ENCODE results near the gene DAB1. TPM values are rescaled to one million over a fixed set of nuclear protein-coding genes. Genes with fewer than 3 reads are reported as not detected.

DAB1 gene
- total RNA-seq, 2 experiments from 2014 or later, result 0.54 to 0.72 TPM

DNA sequence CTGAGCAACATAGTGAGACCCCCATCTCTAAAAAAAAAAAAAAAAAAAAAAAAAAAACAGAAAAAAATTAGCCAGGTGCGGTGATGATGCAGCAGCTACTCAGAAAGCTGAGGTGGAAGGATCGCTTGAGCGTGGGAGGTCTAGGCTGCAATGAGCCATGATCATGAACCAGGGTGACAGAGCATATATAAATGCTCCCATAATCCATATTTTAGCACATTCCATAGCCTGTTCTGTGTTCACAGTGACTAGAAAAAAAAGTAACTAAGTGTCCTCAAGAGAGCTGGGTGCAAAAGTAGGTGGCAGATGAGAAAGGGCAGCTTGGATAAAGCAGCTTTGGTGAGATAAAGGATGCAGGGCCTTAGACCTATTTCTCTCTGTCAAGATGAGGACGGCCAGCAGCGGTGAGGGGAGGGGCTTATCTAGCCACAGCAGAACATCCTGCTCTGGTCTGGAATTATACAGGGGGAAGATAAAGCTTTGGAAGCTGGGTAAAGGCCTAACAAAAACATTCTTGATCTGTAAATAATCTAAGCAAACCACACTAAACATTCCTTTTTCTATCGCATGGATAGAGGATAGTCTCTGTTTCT lies 205.3 kb downstream of the DAB1 start:
- Mint-ChIP-seq H3K9me3 (peaks cover 2% of the 10 kb centered on the region), H3K27me3 (no peaks in the 10 kb centered on the region), H3K27ac (no peak overlapping the region), H3K4me3 (no peak overlapping the region), H3K4me1 (no peaks in the 10 kb centered on the region), H3K36me3 (no peaks in the 10 kb centered on the region)
- DNase-seq (no peak), ATAC-seq (ENCODE audit: low read depth) (no peak)
- POLR2A ChIA-PET, result no interaction called here

DNA sequence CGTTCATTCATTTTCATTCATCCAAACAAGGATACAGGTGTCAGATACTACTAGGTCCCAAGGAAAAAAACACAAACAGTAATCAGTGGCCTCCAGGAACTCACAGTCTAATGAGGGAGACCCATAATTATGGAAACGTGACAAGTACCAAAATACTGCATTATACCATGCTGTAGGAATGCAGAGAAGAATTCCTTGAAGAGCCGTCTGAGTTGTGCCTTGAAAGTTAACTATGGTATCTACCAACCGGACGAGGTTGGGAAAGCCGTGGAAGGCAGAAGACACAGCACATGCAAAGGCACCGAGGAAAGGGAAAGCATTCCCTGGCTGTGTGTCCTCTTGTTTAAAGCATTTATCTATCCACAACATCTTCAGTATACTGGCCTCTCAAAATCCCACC lies 206.0 kb downstream of the DAB1 start:
- no peak for ATAC-seq (ENCODE audit: low read depth)
- POLR2A ChIA-PET, result no interaction called here
- no peak overlapping the region for H3K4me3 Mint-ChIP-seq
- no peaks in the 10 kb centered on the region for H3K4me1 Mint-ChIP-seq
- DNase-seq, result no peak
- H3K27me3 Mint-ChIP-seq, result no peaks in the 10 kb centered on the region
- no peaks in the 10 kb centered on the region for H3K36me3 Mint-ChIP-seq
- no peak overlapping the region for H3K27ac Mint-ChIP-seq
- peaks cover 2% of the 10 kb centered on the region for H3K9me3 Mint-ChIP-seq

DNA sequence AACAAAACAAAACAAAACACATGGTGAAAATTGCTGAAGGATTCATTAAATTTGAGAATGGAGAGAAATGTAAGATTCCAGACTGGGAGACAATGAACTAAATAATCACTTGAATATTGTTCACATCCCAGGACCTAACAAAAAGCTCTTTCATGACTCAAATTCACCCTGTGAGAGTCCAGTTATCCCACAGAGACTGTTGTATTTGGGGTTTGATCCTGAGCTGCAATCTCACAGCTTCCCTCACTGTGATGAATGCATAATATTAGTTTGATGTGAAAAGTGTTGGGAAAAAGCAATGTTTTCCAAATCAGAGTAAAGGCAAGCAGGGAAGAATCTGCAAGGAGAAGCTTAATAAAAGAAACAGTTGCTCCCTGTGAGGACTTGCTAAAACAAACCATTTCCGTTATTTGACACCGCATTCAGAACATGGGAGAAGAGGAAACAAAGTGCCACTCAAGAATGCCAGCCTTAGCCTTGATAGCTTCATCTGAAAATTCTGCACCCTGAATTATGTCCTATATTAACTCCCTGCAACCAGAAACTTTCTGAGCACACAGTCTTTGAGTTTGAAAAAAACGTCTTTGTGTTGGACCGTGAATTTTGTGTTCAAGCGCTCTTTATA lies 208.8 kb downstream of the DAB1 start:
- H3K4me3 Mint-ChIP-seq, result no peak overlapping the region
- no peaks in the 10 kb centered on the region for H3K9me3 Mint-ChIP-seq
- H3K27ac Mint-ChIP-seq, result no peak overlapping the region
- no peaks in the 10 kb centered on the region for H3K27me3 Mint-ChIP-seq
- POLR2A ChIA-PET, result no interaction called here
- no peaks in the 10 kb centered on the region for H3K36me3 Mint-ChIP-seq
- ATAC-seq (ENCODE audit: low read depth), result no peak
- no peaks in the 10 kb centered on the region for H3K4me1 Mint-ChIP-seq
- no peak for DNase-seq

DNA sequence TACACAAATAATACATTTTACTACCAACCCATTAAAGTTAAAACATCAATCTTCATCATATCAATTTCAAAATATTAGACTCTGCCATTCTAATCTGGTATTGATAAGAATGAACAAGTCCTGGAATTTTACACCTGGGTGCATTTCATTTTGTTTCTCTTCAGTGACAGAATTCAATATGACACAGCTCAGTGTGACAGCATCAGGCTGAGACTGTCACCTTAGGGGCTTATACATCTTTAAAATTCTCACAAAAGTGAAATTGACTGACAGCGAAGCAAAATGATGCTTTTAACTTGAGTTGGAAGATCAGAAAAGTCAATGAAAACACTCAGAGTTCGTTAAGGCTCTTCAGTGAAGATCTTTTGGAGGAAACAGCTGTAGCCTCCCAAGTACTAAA lies 213.0 kb downstream of the DAB1 start:
- Mint-ChIP-seq H3K36me3 (no peaks in the 10 kb centered on the region), H3K4me1 (no peaks in the 10 kb centered on the region), H3K27ac (no peak overlapping the region), H3K4me3 (no peak overlapping the region), H3K9me3 (no peaks in the 10 kb centered on the region), H3K27me3 (no peaks in the 10 kb centered on the region)
- no peak for ATAC-seq (ENCODE audit: low read depth)
- no peak for DNase-seq
- POLR2A ChIA-PET, result no interaction called here

DNA sequence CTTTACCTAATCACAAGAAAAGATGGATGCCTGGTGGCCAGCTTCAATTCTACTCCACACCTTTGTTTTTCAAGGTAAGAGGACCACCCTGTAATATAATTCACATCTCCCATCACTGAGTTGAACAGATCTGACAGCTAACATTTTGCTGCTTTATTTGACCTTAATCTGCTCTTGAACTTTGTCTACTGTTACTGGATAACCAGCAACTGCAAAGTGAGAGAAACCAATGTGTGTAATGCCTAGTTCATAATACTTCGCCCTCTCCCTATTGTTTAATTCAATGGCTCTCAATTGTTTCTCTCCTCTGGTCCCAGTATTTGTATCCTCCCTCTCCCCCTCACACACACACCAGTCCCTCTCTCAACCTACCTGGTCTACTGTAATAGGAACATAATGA lies 214.4 kb downstream of the DAB1 start:
- H3K4me1 Mint-ChIP-seq, result no peaks in the 10 kb centered on the region
- peaks cover 2% of the 10 kb centered on the region for H3K27me3 Mint-ChIP-seq
- DNase-seq, result no peak
- no peaks in the 10 kb centered on the region for H3K36me3 Mint-ChIP-seq
- ATAC-seq (ENCODE audit: low read depth), result no peak
- no peak overlapping the region for H3K27ac Mint-ChIP-seq
- H3K9me3 Mint-ChIP-seq, result no peaks in the 10 kb centered on the region
- POLR2A ChIA-PET, result no interaction called here
- no peak overlapping the region for H3K4me3 Mint-ChIP-seq

DNA sequence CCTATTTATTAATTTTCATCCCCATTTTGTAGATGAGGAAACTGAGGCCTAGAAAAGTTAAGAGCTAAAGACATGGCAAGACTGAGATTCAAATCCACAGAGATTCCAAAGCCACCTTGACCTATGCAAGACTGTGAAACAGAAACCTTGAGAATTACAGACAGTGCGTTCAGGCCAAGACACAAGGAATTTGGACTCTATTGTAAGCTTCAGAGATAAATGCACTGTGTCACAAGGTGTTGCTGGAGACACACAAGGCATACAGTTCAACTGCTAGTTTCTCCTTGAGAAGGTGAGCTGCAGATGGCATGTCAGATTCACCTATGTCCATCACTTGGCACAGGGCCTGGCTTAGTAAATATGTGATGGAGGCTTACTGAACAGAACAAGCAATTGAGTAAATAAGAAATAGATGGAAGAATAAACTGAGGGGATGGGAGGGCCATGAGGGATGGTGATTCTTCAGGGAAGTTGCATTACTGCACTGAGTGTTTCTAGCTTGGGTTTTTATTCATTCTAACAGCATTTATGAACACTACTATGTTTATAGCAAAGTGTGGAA lies 215.0 kb downstream of the DAB1 start:
- DNase-seq (no peak), ATAC-seq (ENCODE audit: low read depth) (no peak)
- peaks cover 2% of the 10 kb centered on the region for H3K27me3 Mint-ChIP-seq
- no peaks in the 10 kb centered on the region for H3K4me1 Mint-ChIP-seq
- no peak overlapping the region for H3K4me3 Mint-ChIP-seq
- H3K9me3 Mint-ChIP-seq, result no peaks in the 10 kb centered on the region
- no peaks in the 10 kb centered on the region for H3K36me3 Mint-ChIP-seq
- no peak overlapping the region for H3K27ac Mint-ChIP-seq
- POLR2A ChIA-PET, result no interaction called here

DNA sequence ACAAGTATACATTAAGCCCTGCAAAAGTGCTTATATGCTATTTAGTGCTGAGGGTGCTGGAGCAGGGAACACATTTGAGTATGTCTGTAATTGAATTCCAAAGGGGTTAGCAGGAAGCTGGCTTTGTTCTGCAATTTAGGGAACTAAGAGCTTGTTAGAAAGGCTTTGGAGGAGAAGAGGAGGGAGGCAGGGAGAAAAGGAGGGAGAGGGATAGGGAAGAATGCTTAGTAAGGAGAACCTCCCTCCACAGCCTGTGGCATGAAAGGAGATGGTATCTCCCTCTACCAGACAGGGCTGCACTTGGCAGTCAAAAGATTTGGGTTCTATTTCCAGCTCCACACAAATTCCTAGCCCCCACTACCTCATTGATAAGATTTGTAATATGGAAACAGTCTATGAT lies 217.8 kb downstream of the DAB1 start:
- no peak overlapping the region for H3K27ac Mint-ChIP-seq
- no peaks in the 10 kb centered on the region for H3K9me3 Mint-ChIP-seq
- no peaks in the 10 kb centered on the region for H3K36me3 Mint-ChIP-seq
- ATAC-seq (ENCODE audit: low read depth) (no peak), DNase-seq (no peak)
- POLR2A ChIA-PET, result no interaction called here
- H3K4me3 Mint-ChIP-seq, result no peak overlapping the region
- H3K4me1 Mint-ChIP-seq, result no peaks in the 10 kb centered on the region
- peaks cover 2% of the 10 kb centered on the region for H3K27me3 Mint-ChIP-seq

DNA sequence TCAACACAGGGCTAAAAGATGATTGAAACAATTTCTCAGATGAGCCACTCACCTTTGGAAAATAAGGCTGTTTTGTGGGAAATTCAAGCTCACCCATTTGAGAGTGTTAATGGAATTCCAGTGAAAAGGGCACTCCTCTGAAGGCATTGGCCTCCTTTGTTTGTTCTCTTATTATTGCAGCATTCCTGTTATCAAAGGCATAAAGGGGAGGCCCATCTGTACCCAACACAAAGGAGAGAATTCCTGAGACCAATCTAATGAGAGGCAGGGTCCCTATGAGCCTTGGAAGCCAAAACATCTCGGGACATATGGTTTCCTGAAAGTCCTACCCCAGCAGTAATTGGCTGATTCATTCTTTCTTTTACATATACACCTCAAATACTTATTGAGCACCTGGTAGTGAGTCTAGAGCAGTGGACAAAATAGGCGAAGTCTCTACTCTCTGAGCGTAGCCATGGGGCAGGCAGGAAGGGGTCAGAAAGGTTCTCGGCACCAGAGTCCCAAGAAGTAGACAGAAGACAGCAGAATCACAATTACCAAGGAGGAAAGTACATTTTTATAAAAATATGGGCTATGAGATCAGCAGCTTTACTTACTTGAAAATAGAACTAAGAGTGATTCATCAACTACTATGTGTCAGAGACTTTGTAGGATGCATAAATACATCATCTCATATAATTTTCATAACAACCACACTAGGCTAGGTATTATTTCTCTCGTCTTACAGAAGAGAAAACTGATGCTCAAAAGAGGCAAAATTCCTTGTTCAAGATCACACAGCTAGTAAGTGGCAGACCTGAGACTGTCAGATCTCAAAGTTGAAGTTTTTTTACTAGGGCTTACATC lies 218.7 kb downstream of the DAB1 start:
- Mint-ChIP-seq H3K4me3 (no peak overlapping the region), H3K27me3 (peaks cover 2% of the 10 kb centered on the region), H3K9me3 (no peaks in the 10 kb centered on the region), H3K27ac (no peak overlapping the region), H3K4me1 (no peaks in the 10 kb centered on the region), H3K36me3 (no peaks in the 10 kb centered on the region)
- POLR2A ChIA-PET, result no interaction called here
- DNase-seq (no peak), ATAC-seq (ENCODE audit: low read depth) (no peak)

DNA sequence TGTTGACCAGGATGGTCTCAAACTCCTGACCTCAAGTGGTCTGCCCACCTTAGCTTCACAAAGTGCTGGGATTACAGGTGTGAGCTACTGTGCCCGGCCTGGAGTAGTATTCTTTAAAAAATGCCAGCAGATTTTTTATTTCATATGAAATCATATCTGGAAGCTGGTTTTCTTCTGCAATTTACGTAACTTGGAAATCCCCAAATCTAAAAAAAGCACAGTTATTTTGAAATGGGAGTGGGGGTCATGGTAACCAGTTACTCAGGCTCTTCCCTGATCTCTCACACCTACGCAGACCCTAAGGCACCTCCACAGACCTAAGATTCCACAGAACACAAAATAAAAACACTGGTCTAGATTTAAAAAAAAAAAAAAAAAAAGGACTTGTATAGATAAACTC lies 219.8 kb downstream of the DAB1 start:
- H3K4me3 Mint-ChIP-seq, result no peak overlapping the region
- H3K9me3 Mint-ChIP-seq, result no peaks in the 10 kb centered on the region
- H3K36me3 Mint-ChIP-seq, result no peaks in the 10 kb centered on the region
- H3K4me1 Mint-ChIP-seq, result no peaks in the 10 kb centered on the region
- H3K27me3 Mint-ChIP-seq, result peaks cover 2% of the 10 kb centered on the region
- no peak for ATAC-seq (ENCODE audit: low read depth)
- POLR2A ChIA-PET, result no interaction called here
- H3K27ac Mint-ChIP-seq, result no peak overlapping the region
- no peak for DNase-seq

DNA sequence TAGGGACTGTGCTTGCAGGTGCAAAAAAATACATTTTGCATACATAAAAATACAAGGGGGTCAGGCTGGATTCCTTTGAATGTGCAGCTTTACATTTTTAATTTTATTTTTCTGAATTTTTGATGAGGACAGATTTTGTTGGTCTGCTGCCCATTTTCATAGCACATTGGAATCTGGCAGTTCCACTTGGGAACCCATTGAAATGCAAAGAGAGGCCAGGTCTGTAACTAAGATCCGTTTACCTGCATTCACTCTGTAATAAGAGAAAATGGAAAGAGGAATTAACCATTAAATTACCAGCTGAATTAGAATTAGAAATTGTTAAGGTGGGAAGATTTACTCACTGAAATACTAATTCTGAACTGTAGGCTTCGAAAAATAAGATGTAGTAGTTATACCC lies 221.6 kb downstream of the DAB1 start:
- POLR2A ChIA-PET, result no interaction called here
- H3K4me1 Mint-ChIP-seq, result no peaks in the 10 kb centered on the region
- no peaks in the 10 kb centered on the region for H3K9me3 Mint-ChIP-seq
- H3K4me3 Mint-ChIP-seq, result no peak overlapping the region
- DNase-seq, result no peak
- no peak for ATAC-seq (ENCODE audit: low read depth)
- H3K27ac Mint-ChIP-seq, result no peak overlapping the region
- H3K36me3 Mint-ChIP-seq, result no peaks in the 10 kb centered on the region
- peaks cover 2% of the 10 kb centered on the region for H3K27me3 Mint-ChIP-seq

DNA sequence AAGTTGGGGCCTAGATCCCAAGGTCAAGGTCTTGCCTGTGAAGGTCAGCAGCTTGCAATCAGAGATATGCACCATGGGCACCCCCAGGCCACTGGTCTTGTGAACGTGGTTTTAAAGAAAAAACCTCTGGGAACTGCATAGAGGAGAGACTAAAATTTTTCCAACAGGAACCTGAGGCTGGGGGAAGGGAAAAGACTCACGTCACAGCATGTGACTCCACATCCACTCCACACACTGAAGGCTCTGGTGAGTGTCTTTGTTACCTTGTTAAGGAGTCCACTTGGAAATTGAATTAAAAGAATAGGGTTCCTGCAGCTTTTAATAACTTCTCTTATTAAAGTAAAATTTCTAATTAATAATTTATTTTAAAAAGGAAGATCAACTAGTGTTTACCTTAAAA lies 224.9 kb downstream of the DAB1 start:
- Mint-ChIP-seq H3K27me3 (no peaks in the 10 kb centered on the region), H3K36me3 (no peaks in the 10 kb centered on the region), H3K4me3 (no peak overlapping the region), H3K27ac (no peak overlapping the region), H3K9me3 (no peaks in the 10 kb centered on the region), H3K4me1 (no peaks in the 10 kb centered on the region)
- ATAC-seq (ENCODE audit: low read depth), result no peak
- no peak for DNase-seq
- POLR2A ChIA-PET, result no interaction called here

DNA sequence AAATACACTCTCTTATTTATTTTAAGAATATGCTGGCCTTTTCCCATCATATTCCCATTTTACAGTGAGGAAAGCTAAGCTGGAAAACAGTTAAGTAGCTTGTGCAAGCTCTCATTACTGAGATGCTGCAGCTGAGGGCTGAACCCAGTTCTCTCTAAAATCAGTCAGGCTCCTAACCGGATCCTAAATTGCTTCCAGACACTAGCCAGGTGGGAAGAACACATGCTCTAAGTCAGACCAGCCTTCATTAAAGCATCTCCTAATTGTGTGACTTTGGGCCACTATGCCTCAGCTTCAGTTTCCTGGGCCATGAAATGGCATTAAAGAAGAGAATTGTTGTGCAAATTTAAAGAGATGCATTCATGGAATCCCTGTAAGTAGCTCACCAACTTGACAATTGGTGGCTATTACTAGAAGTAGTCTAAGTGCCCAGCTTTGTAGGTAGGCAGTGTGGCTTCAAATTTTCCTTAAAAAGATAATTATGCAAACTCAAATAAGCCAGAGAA lies 228.4 kb downstream of the DAB1 start:
- Mint-ChIP-seq H3K27ac (no peak overlapping the region), H3K36me3 (no peaks in the 10 kb centered on the region)
- POLR2A ChIA-PET, result no interaction called here

DNA sequence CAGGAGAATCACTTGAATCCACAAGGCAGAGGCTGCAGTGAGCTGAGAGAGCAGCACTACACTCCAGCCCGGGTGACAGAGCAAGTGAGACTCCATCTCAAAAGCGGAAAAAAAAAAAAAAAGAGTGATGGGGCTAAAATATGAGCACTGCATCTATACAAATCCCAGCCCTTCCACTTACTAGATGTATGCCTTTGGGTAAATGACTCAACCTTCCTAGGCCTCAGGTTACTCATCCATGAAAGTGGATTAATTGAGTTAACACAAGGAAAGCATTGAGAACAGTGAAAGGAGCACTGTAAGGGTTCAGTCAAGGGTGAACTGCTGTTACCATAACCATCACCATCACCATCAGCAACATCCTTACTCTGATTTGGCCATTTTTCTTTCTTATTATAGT lies 231.6 kb downstream of the DAB1 start:
- DNase-seq (no peak), ATAC-seq (ENCODE audit: low read depth) (no peak)
- H3K4me3 Mint-ChIP-seq, result no peak overlapping the region
- no peak overlapping the region for H3K27ac Mint-ChIP-seq
- POLR2A ChIA-PET, result no interaction called here
- H3K27me3 Mint-ChIP-seq, result no peaks in the 10 kb centered on the region
- H3K4me1 Mint-ChIP-seq, result no peaks in the 10 kb centered on the region
- H3K9me3 Mint-ChIP-seq, result no peaks in the 10 kb centered on the region
- H3K36me3 Mint-ChIP-seq, result no peaks in the 10 kb centered on the region

More for the DNA sequence above, 228.4 kb downstream of the DAB1 start:
- Mint-ChIP-seq H3K27me3 (no peaks in the 10 kb centered on the region), H3K9me3 (no peaks in the 10 kb centered on the region), H3K4me3 (no peak overlapping the region), H3K4me1 (no peaks in the 10 kb centered on the region)
- DNase-seq (no peak), ATAC-seq (ENCODE audit: low read depth) (no peak)

DNA sequence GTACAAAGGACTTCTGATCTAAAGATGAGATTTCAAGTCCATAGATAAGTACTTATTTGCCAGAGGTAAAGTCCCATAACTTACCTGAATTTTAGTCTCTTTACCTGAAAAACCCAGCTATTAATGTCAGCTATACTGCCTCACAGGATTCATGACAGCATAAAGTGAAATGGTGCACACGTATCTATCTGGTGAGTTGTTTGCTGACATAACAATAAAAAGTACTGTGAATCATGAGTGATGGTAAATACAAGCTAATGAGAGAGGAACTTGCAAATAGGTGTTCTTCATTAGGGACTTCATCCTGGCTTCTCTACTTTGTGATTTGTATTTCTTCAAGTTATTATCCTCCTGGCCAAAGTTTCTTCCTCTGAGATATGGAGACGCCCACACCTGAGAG lies 233.0 kb downstream of the DAB1 start:
- Mint-ChIP-seq H3K4me3 (no peak overlapping the region), H3K9me3 (no peaks in the 10 kb centered on the region), H3K4me1 (no peaks in the 10 kb centered on the region), H3K36me3 (no peaks in the 10 kb centered on the region), H3K27ac (no peak overlapping the region), H3K27me3 (no peaks in the 10 kb centered on the region)
- POLR2A ChIA-PET, result no interaction called here
- ATAC-seq (ENCODE audit: low read depth) (no peak), DNase-seq (no peak)

Data from activated naive CD8-positive, alpha-beta T cell treated with anti-CD3 and anti-CD28 coated beads, Interleukin-2, amount 10 ng/mL, durations not matched to agents 7 days and 5 days (primary cell).